GM21723 (cell line): ENCODE measurements around the gene METTL22.

Source experiments
- ATAC-seq: cut with Tn5 transposase; IDR thresholded peaks from one replicate; pipeline ENCODE4 v1.9.1; 2021; ENCODE audit warnings: mild to moderate bottlenecking, moderate library complexity; ENCODE audit not compliant: unreplicated experiment

The METTL22 gene

GRCh38 chr16:8686031-8686621 lies 64.6 kb downstream of the METTL22 start:
- ATAC-seq: no peak

GRCh38 chr16:8686879-8687278 lies 65.4 kb downstream of the METTL22 start:
- ATAC-seq: no peak

- no peak for ATAC-seq
Observed at GRCh38 chr16:8689686-8690085, 68.2 kb downstream of the METTL22 start.

- ATAC-seq: no peak
Observed at GRCh38 chr16:8691728-8692127, 70.2 kb downstream of the METTL22 start.

- no peak for ATAC-seq
Observed at GRCh38 chr16:8694795-8695728, 73.6 kb downstream of the METTL22 start.

GRCh38 chr16:8696880-8697279 lies 75.4 kb downstream of the METTL22 start:
- no peak for ATAC-seq

- ATAC-seq: no peak
Observed at GRCh38 chr16:8697965-8698364, 76.5 kb downstream of the METTL22 start.
